GM23248 (cell line): ENCODE measurements around the gene FOLR1.
"Not testable (repeated sequence)": the region's sequence is repeated elsewhere in the genome, so short reads cannot be mapped to it uniquely, and the experiment has no call there.

Experiments used
- EZH2 ChIP-seq: fragments of 200-600 bp; sonication (generic); IDR thresholded peaks from 2 replicates; pipeline ENCODE4 v1.6.1; 2018; ENCODE audit warnings: antibody characterized with exemption, mild to moderate bottlenecking; ENCODE audit not compliant: insufficient read depth, poor library complexity, severe bottlenecking
- EZH2phosphoT487 ChIP-seq: fragments of 200-600 bp; sonication (generic); IDR thresholded peaks from 2 replicates; pipeline ENCODE4 v1.6.1; 2018; ENCODE audit warnings: antibody characterized with exemption, moderate library complexity, mild to moderate bottlenecking, low read depth; ENCODE audit not compliant: insufficient read depth

DNA sequence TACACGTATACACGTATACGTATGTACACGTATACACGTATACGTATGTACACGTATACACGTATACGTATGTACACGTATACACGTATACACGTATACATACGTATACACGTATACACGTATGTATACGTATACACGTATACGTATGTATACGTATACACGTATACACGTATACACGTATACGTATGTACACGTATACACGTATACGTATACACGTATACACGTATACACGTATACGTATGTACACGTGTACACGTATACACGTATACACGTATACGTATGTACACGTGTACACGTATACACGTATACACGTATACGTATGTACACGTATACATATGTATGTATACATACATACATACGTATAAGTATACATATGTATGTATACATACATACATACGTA is 9.5 kb downstream of the FOLR1 start:
- not testable (repeated sequence) for TF ChIP-seq EZH2, EZH2phosphoT487
